Keratinocyte (primary cell): ENCODE measurements around the gene PPP1R14D. TPM values are rescaled to one million over a fixed set of nuclear protein-coding genes. Genes with fewer than 3 reads are reported as not detected.

Experiments
- DNase-seq: peaks from one replicate; pipeline ENCODE4 v3.0.0-alpha.2; 2011; ENCODE audit warnings: low read depth, missing footprints, low spot score
- FAIRE-seq: peaks from 2 replicates; lab custom pipeline; 2011; peaks lifted over from hg19 to GRCh38; lab: Jason Lieb, UNC
- H2AFZ ChIP-seq: 2 replicates; pipeline ENCODE4 v1.6.0; 2012; ENCODE audit warnings: low read length, control low read depth, inconsistent platforms; ENCODE audit not compliant: control insufficient read depth
- H3K27ac ChIP-seq: 2 replicates; pipeline ENCODE4 v1.5.1; 2011; ENCODE audit warnings: low read length; ENCODE audit not compliant: control insufficient read depth, insufficient read depth
- H3K27me3 ChIP-seq: 3 replicates; pipeline ENCODE4 v1.6.0; 2011; ENCODE audit warnings: low read length; ENCODE audit not compliant: control insufficient read depth, insufficient read depth; ENCODE audit errors: extremely low read depth
- H3K36me3 ChIP-seq, 2 experiments: 2 replicates in 1 of 2; 3 replicates in 1 of 2; pipeline ENCODE4 v1.5.1; 2011; ENCODE audit warnings: low read length in 2 of 2, mild to moderate bottlenecking in 1 of 2; ENCODE audit not compliant: control insufficient read depth in 2 of 2, insufficient read depth in 2 of 2; ENCODE audit errors: extremely low read depth in 1 of 2
- H3K4me1 ChIP-seq: 3 replicates; pipeline ENCODE4 v1.5.1; 2011; ENCODE audit warnings: low read length; ENCODE audit not compliant: control insufficient read depth, insufficient read depth; ENCODE audit errors: extremely low read depth
- H3K4me2 ChIP-seq: 3 replicates; pipeline ENCODE4 v1.6.0; 2011; ENCODE audit warnings: low read depth, low read length; ENCODE audit not compliant: control insufficient read depth, insufficient read depth; ENCODE audit errors: extremely low read depth
- H3K4me3 ChIP-seq, 3 experiments: fragments of 200-600 bp in 1 of 3; sonication (generic) in 1 of 3; 2 replicates in 2 of 3; 3 replicates in 1 of 3; pipeline ENCODE4 v1.5.1; 2011 to 2016; ENCODE audit warnings: low read length in 3 of 3, mild to moderate bottlenecking in 3 of 3, control low read depth in 2 of 3, inconsistent platforms in 1 of 3, low read depth in 1 of 3, mixed read lengths in 1 of 3, mixed run types in 1 of 3, moderate library complexity in 1 of 3; ENCODE audit not compliant: control insufficient read depth in 2 of 3, insufficient read depth in 2 of 3; ENCODE audit errors: extremely low read depth in 1 of 3
- H3K79me2 ChIP-seq: 2 replicates; pipeline ENCODE4 v1.6.0; 2012; ENCODE audit warnings: low read length; ENCODE audit not compliant: control insufficient read depth, insufficient read depth
- H3K9ac ChIP-seq: 3 replicates; pipeline ENCODE4 v1.6.0; 2011; ENCODE audit warnings: low read length; ENCODE audit not compliant: control insufficient read depth, insufficient read depth; ENCODE audit errors: extremely low read depth
- H3K9me1 ChIP-seq: 3 replicates; pipeline ENCODE4 v1.6.0; 2011; ENCODE audit warnings: low read length; ENCODE audit not compliant: control insufficient read depth, insufficient read depth; ENCODE audit errors: extremely low read depth
- H3K9me3 ChIP-seq: 2 replicates; pipeline ENCODE4 v1.5.1; 2012; ENCODE audit warnings: low read depth, low read length; ENCODE audit not compliant: control insufficient read depth
- H4K20me1 ChIP-seq: 3 replicates; pipeline ENCODE4 v1.6.0; 2011; ENCODE audit warnings: low read length; ENCODE audit not compliant: control insufficient read depth, insufficient read depth; ENCODE audit errors: extremely low read depth
- EZH2 ChIP-seq: IDR thresholded peaks from one replicate; pipeline ENCODE4 v1.6.1; 2012; ENCODE audit warnings: inconsistent platforms, mild to moderate bottlenecking, low read length, moderate library complexity
- dilution Hi-C: fragments of 300-500 bp; cut with MboI; formaldehyde crosslinking; loops from one replicate; pipeline ENCODE4 v1.7.0; 2020; ENCODE audit warnings: low sequenced_read_pairs; ENCODE audit not compliant: extremely low pct_ligation_motif_present
- polyA plus RNA-seq, 5 experiments: library from polyadenylated mRNA; depleted of rRNA in 3 of 5; stranded (reverse) in 3 of 5; stranded (forward) in 1 of 5; unstranded in 1 of 5; fragments of >200 nt; gene quantifications; 1 replicate in 1 of 5; 2 replicates in 3 of 5; 3 replicates in 1 of 5; pipeline versions ENCODE4 v1.2.1 to v1.2.3, GENCODE V29; 2011 to 2012; ENCODE audit warnings: missing spikeins in 2 of 5, low read depth in 1 of 5, low replicate concordance in 1 of 5
- TF ChIP-seq, protein P1 (sequence below), 3 experiments: IDR thresholded peaks in 1 of 3; conservative IDR thresholded peaks in 1 of 3; optimal IDR thresholded peaks in 1 of 3; 2 replicates in 2 of 3; 3 replicates in 1 of 3; pipeline versions ENCODE3 to v1.5.1; 2011; ENCODE audit warnings: low read length in 3 of 3, mild to moderate bottlenecking in 3 of 3, moderate library complexity in 2 of 3, control low read depth in 1 of 3, inconsistent platforms in 1 of 3; ENCODE audit not compliant: insufficient read depth in 2 of 3; ENCODE audit errors: extremely low read depth in 1 of 3

PPP1R14D gene
- polyA plus RNA-seq, 1 donor (not counting 4 experiments of a cell fraction or from before 2014, with no cell fraction given): not detected

- H4K20me1 ChIP-seq: no peaks in the 10 kb centered on the region
- no peaks in the 10 kb centered on the region for H3K27me3 ChIP-seq
- peaks cover 38% of the 10 kb centered on the region for H3K79me2 ChIP-seq
- TF ChIP-seq, protein P1, sequence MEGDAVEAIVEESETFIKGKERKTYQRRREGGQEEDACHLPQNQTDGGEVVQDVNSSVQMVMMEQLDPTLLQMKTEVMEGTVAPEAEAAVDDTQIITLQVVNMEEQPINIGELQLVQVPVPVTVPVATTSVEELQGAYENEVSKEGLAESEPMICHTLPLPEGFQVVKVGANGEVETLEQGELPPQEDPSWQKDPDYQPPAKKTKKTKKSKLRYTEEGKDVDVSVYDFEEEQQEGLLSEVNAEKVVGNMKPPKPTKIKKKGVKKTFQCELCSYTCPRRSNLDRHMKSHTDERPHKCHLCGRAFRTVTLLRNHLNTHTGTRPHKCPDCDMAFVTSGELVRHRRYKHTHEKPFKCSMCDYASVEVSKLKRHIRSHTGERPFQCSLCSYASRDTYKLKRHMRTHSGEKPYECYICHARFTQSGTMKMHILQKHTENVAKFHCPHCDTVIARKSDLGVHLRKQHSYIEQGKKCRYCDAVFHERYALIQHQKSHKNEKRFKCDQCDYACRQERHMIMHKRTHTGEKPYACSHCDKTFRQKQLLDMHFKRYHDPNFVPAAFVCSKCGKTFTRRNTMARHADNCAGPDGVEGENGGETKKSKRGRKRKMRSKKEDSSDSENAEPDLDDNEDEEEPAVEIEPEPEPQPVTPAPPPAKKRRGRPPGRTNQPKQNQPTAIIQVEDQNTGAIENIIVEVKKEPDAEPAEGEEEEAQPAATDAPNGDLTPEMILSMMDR (optimal IDR thresholded peaks at IDR 0.05 in 1 of 3, IDR thresholded peaks at IDR 0.05 in 1 of 3, conservative IDR thresholded peaks at IDR 0.05 in 1 of 3; ENCODE audit: extremely low read depth in 1 of 3, insufficient read depth in 2 of 3, low read length in 3 of 3): no peak
- no peak for TF ChIP-seq EZH2
- DNase-seq (no peak), FAIRE-seq (no peak)
- peaks cover 7% of the 10 kb centered on the region for H3K4me1 ChIP-seq
- H3K4me3 ChIP-seq: no peak overlapping the region
- H3K9me1 ChIP-seq: no peaks in the 10 kb centered on the region
- dilution Hi-C loops: no loop called here
- H2AFZ ChIP-seq: no peak overlapping the region
- H3K4me2 ChIP-seq: no peak overlapping the region
- H3K36me3 ChIP-seq: peaks cover 55 to 60% of the 10 kb centered on the region in 2 experiments
- H3K9me3 ChIP-seq: no peaks in the 10 kb centered on the region
- H3K27ac ChIP-seq: no peak overlapping the region
- H3K9ac ChIP-seq: no peak overlapping the region
Measured at GRCh38 chr15:40853241-40853890, 24.9 kb upstream of the PPP1R14D start.

- FAIRE-seq: no peak
- Histone ChIP-seq H3K9me3 (no peaks in the 10 kb centered on the region), H3K27me3 (no peaks in the 10 kb centered on the region), H2AFZ (no peak overlapping the region), H3K4me2 (no peak overlapping the region), H3K9me1 (no peaks in the 10 kb centered on the region), H3K4me3 (no peak overlapping the region), H3K36me3 (peaks cover 54 to 65% of the 10 kb centered on the region in 2 experiments), H3K27ac (no peak overlapping the region), H3K79me2 (peaks cover 46% of the 10 kb centered on the region), H4K20me1 (peaks cover 5% of the 10 kb centered on the region), H3K9ac (no peak overlapping the region), H3K4me1 (peaks cover 12% of the 10 kb centered on the region)
- dilution Hi-C loops: no loop called here
- DNase-seq: no peak
- TF ChIP-seq EZH2: no peak
- TF ChIP-seq, protein P1 (optimal IDR thresholded peaks at IDR 0.05 in 1 of 3, IDR thresholded peaks at IDR 0.05 in 1 of 3, conservative IDR thresholded peaks at IDR 0.05 in 1 of 3; ENCODE audit: extremely low read depth in 1 of 3, insufficient read depth in 2 of 3, low read length in 3 of 3): no peak
Measured at GRCh38 chr15:40852529-40852928, 24.0 kb upstream of the PPP1R14D start.
